Keratinocyte (primary cell): ENCODE data around the gene B3GAT1. TPM values are rescaled to one million over a fixed set of nuclear protein-coding genes. Genes with fewer than 3 reads are reported as not detected.

ENCODE experiments used
- DNase-seq: peaks from one replicate; pipeline ENCODE4 v3.0.0-alpha.2; 2011; ENCODE audit warnings: low read depth, missing footprints, low spot score
- FAIRE-seq: peaks from 2 replicates; lab custom pipeline; 2011; peaks lifted over from hg19 to GRCh38; lab: Jason Lieb, UNC
- H2AFZ ChIP-seq: 2 replicates; pipeline ENCODE4 v1.6.0; 2012; ENCODE audit warnings: low read length, control low read depth, inconsistent platforms; ENCODE audit not compliant: control insufficient read depth
- H3K27ac ChIP-seq: 2 replicates; pipeline ENCODE4 v1.5.1; 2011; ENCODE audit warnings: low read length; ENCODE audit not compliant: control insufficient read depth, insufficient read depth
- H3K27me3 ChIP-seq: 3 replicates; pipeline ENCODE4 v1.6.0; 2011; ENCODE audit warnings: low read length; ENCODE audit not compliant: control insufficient read depth, insufficient read depth; ENCODE audit errors: extremely low read depth
- H3K36me3 ChIP-seq, 2 experiments: 2 replicates in 1 of 2; 3 replicates in 1 of 2; pipeline ENCODE4 v1.5.1; 2011; ENCODE audit warnings: low read length in 2 of 2, mild to moderate bottlenecking in 1 of 2; ENCODE audit not compliant: control insufficient read depth in 2 of 2, insufficient read depth in 2 of 2; ENCODE audit errors: extremely low read depth in 1 of 2
- H3K4me1 ChIP-seq: 3 replicates; pipeline ENCODE4 v1.5.1; 2011; ENCODE audit warnings: low read length; ENCODE audit not compliant: control insufficient read depth, insufficient read depth; ENCODE audit errors: extremely low read depth
- H3K4me2 ChIP-seq: 3 replicates; pipeline ENCODE4 v1.6.0; 2011; ENCODE audit warnings: low read depth, low read length; ENCODE audit not compliant: control insufficient read depth, insufficient read depth; ENCODE audit errors: extremely low read depth
- H3K4me3 ChIP-seq, 3 experiments: fragments of 200-600 bp in 1 of 3; sonication (generic) in 1 of 3; 2 replicates in 2 of 3; 3 replicates in 1 of 3; pipeline ENCODE4 v1.5.1; 2011 to 2016; ENCODE audit warnings: low read length in 3 of 3, mild to moderate bottlenecking in 3 of 3, control low read depth in 2 of 3, inconsistent platforms in 1 of 3, low read depth in 1 of 3, mixed read lengths in 1 of 3, mixed run types in 1 of 3, moderate library complexity in 1 of 3; ENCODE audit not compliant: control insufficient read depth in 2 of 3, insufficient read depth in 2 of 3; ENCODE audit errors: extremely low read depth in 1 of 3
- H3K79me2 ChIP-seq: 2 replicates; pipeline ENCODE4 v1.6.0; 2012; ENCODE audit warnings: low read length; ENCODE audit not compliant: control insufficient read depth, insufficient read depth
- H3K9ac ChIP-seq: 3 replicates; pipeline ENCODE4 v1.6.0; 2011; ENCODE audit warnings: low read length; ENCODE audit not compliant: control insufficient read depth, insufficient read depth; ENCODE audit errors: extremely low read depth
- H3K9me1 ChIP-seq: 3 replicates; pipeline ENCODE4 v1.6.0; 2011; ENCODE audit warnings: low read length; ENCODE audit not compliant: control insufficient read depth, insufficient read depth; ENCODE audit errors: extremely low read depth
- H3K9me3 ChIP-seq: 2 replicates; pipeline ENCODE4 v1.5.1; 2012; ENCODE audit warnings: low read depth, low read length; ENCODE audit not compliant: control insufficient read depth
- H4K20me1 ChIP-seq: 3 replicates; pipeline ENCODE4 v1.6.0; 2011; ENCODE audit warnings: low read length; ENCODE audit not compliant: control insufficient read depth, insufficient read depth; ENCODE audit errors: extremely low read depth
- CTCF ChIP-seq, 3 experiments: IDR thresholded peaks in 1 of 3; conservative IDR thresholded peaks in 1 of 3; optimal IDR thresholded peaks in 1 of 3; 2 replicates in 2 of 3; 3 replicates in 1 of 3; pipeline versions ENCODE3 to v1.5.1; 2011; ENCODE audit warnings: low read length in 3 of 3, mild to moderate bottlenecking in 3 of 3, moderate library complexity in 2 of 3, control low read depth in 1 of 3, inconsistent platforms in 1 of 3; ENCODE audit not compliant: insufficient read depth in 2 of 3; ENCODE audit errors: extremely low read depth in 1 of 3
- EZH2 ChIP-seq: IDR thresholded peaks from one replicate; pipeline ENCODE4 v1.6.1; 2012; ENCODE audit warnings: inconsistent platforms, mild to moderate bottlenecking, low read length, moderate library complexity
- dilution Hi-C: fragments of 300-500 bp; cut with MboI; formaldehyde crosslinking; loops from one replicate; pipeline ENCODE4 v1.7.0; 2020; ENCODE audit warnings: low sequenced_read_pairs; ENCODE audit not compliant: extremely low pct_ligation_motif_present
- polyA plus RNA-seq, 5 experiments: library from polyadenylated mRNA; depleted of rRNA in 3 of 5; stranded (reverse) in 3 of 5; stranded (forward) in 1 of 5; unstranded in 1 of 5; fragments of >200 nt; gene quantifications; 1 replicate in 1 of 5; 2 replicates in 3 of 5; 3 replicates in 1 of 5; pipeline versions ENCODE4 v1.2.1 to v1.2.3, GENCODE V29; 2011 to 2012; ENCODE audit warnings: missing spikeins in 2 of 5, low read depth in 1 of 5, low replicate concordance in 1 of 5

Gene B3GAT1
- polyA plus RNA-seq, 1 donor (not counting 4 experiments of a cell fraction or from before 2014, with no cell fraction given), result 0.04 TPM

DNA sequence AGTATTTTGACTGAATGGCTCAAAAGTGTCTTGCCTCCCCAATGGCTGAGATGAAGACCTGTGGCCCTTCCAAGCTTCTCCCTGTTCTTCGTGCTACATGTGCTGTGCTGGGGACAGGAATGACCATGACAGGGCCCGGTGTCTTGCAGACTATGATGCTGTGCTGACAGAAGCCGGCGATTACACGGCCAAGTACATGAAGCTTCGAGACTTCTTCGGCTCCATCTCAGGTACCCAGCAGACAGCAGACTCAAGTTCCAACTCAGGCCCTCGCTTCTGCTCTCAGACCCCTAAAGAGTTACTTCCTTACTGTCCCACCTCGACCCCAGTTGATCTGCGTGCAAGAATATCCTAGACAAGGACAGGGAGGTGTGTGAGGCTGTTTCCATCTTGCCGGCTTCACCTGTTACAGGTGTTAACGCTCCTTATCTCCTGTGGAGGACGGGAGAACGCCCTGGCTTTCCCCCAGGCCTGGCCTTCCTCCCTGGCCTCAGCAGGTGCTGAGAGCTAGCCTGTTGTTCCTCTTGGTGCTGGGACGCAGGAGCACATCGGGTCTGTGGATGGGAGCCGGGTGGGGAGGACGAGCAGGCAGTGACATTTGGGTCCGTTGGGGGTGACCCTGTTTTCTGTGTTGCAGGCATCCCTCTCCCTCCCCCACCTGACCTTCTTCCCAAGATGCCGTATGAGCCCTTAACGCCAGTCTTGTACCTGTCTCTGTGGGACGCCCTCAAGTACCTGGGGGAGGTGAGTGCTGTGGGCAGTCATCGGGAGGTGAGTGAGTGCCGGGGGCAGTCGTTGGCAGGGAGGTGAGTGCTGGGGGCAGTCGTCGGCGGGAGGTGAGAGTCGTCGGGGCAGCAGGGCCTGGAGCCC is 42.2 kb downstream of the B3GAT1 start:
- no peaks in the 10 kb centered on the region for H3K9me1 ChIP-seq
- H3K79me2 ChIP-seq, result no peaks in the 10 kb centered on the region
- FAIRE-seq, result no peak
- no peaks in the 10 kb centered on the region for H4K20me1 ChIP-seq
- H3K27ac ChIP-seq, result no peak overlapping the region
- DNase-seq, result no peak
- no peak overlapping the region for H2AFZ ChIP-seq
- H3K4me3 ChIP-seq, result no peak overlapping the region
- no peaks in the 10 kb centered on the region for H3K27me3 ChIP-seq
- no peaks in the 10 kb centered on the region for H3K36me3 ChIP-seq
- H3K9me3 ChIP-seq, result no peaks in the 10 kb centered on the region
- dilution Hi-C loops, result no loop called here
- H3K4me1 ChIP-seq, result no peaks in the 10 kb centered on the region
- H3K4me2 ChIP-seq, result no peak overlapping the region
- H3K9ac ChIP-seq, result no peak overlapping the region
- TF ChIP-seq EZH2 (no peak), CTCF (optimal IDR thresholded peaks at IDR 0.05 in 1 of 3, IDR thresholded peaks at IDR 0.05 in 1 of 3, conservative IDR thresholded peaks at IDR 0.05 in 1 of 3; ENCODE audit: extremely low read depth in 1 of 3, insufficient read depth in 2 of 3, low read length in 3 of 3) (no peak)

- H2AFZ ChIP-seq, result no peak overlapping the region
- no peaks in the 10 kb centered on the region for H3K36me3 ChIP-seq
- no peaks in the 10 kb centered on the region for H3K4me1 ChIP-seq
- no peaks in the 10 kb centered on the region for H3K27me3 ChIP-seq
- no peak overlapping the region for H3K9ac ChIP-seq
- no peak overlapping the region for H3K4me3 ChIP-seq
- no peak for DNase-seq
- no peaks in the 10 kb centered on the region for H3K9me1 ChIP-seq
- H3K4me2 ChIP-seq, result no peak overlapping the region
- H3K9me3 ChIP-seq, result no peaks in the 10 kb centered on the region
- no peak overlapping the region for H3K27ac ChIP-seq
- no peak for FAIRE-seq
- no peaks in the 10 kb centered on the region for H4K20me1 ChIP-seq
- H3K79me2 ChIP-seq, result no peaks in the 10 kb centered on the region
- dilution Hi-C loops, result no loop called here
- TF ChIP-seq EZH2, result no peak
- TF ChIP-seq CTCF (optimal IDR thresholded peaks at IDR 0.05 in 1 of 3, IDR thresholded peaks at IDR 0.05 in 1 of 3, conservative IDR thresholded peaks at IDR 0.05 in 1 of 3; ENCODE audit: extremely low read depth in 1 of 3, insufficient read depth in 2 of 3, low read length in 3 of 3), result no peak
These were observed 44.3 kb downstream of the B3GAT1 start for GRCh38 chr11:134367781-134368180.
